Measurements from ENCODE around the gene HGS. TPM values are rescaled to one million over a fixed set of nuclear protein-coding genes. Genes with fewer than 3 reads are reported as not detected.

The HGS gene
- 56.2 TPM for total RNA-seq
- long read RNA-seq, transcript HGS-201 (22 exons, 2,970 nt), result major isoform, 61 of 124 reads
- long read RNA-seq, partial matches to known transcripts, result 40 of 124 reads
- long read RNA-seq, other reads (novel, unspliced or antisense), result 22 of 124 reads

- intact Hi-C loops (cut with DNase I), result loop anchor here (2.0 kb wide), 1 partner anchor 19 kb away; the partner anchor contains the start of gene MRPL12
Measured at GRCh38 chr17:81683584-81684441, at the start of gene HGS, which contains the start of gene ARL16. HGS (plus strand) TSS chr17:81684011; CDS start chr17:81684067, 56 bp downstream. ARL16 (minus strand) TSS chr17:81683797; CDS start chr17:81683753, 44 bp downstream.

GRCh38 chr17:81635431-81635830 is 48.4 kb upstream of the HGS start:
- no peak for DNase-seq (ENCODE audit: low spot score)
- intact Hi-C loops (cut with DNase I), result no loop called here

More at GRCh38 chr17:81683584-81684441, at the start of gene HGS, which contains the start of gene ARL16:
- peak; percentile 99 for DNase-seq (ENCODE audit: low spot score)

- intact Hi-C loops (cut with DNase I), result loop anchor here (2.0 kb wide), 1 partner anchor 31 kb away; the partner anchor contains the start of genes CCDC137 and OXLD1
- no peak for DNase-seq (ENCODE audit: low spot score)
Measured at GRCh38 chr17:81635973-81636504, 47.8 kb upstream of the HGS start.

GRCh38 chr17:81636505-81637288 is 47.1 kb upstream of the HGS start, which contains the start of the genes NPLOC4 and TSPAN10:
NPLOC4 (minus strand) TSS chr17:81637112; CDS start chr17:81636930, 182 bp downstream.
TSPAN10 (plus strand) TSS chr17:81637196; CDS start chr17:81642413, 5,217 bp downstream.
- DNase-seq (ENCODE audit: low spot score), result peak; percentile 95
- intact Hi-C loops (cut with DNase I), result loop anchor here (2.0 kb wide), 1 partner anchor 30 kb away; the partner anchor contains the start of genes CCDC137 and OXLD1

- no peak for DNase-seq (ENCODE audit: low spot score)
- intact Hi-C loops (cut with DNase I), result no loop called here
Measured at GRCh38 chr17:81638683-81639082, 45.1 kb upstream of the HGS start.

- intact Hi-C loops (cut with DNase I), result no loop called here
- DNase-seq (ENCODE audit: low spot score), result no peak
Measured at GRCh38 chr17:81640011-81640410, 43.8 kb upstream of the HGS start.

- DNase-seq (ENCODE audit: low spot score), result no peak
- intact Hi-C loops (cut with DNase I), result no loop called here
Measured at GRCh38 chr17:81641825-81642489, 41.9 kb upstream of the HGS start.

- intact Hi-C loops (cut with DNase I), result no loop called here
- DNase-seq (ENCODE audit: low spot score), result no peak
Measured at GRCh38 chr17:81644496-81644895, 39.3 kb upstream of the HGS start.

GRCh38 chr17:81644976-81645952 is 38.5 kb upstream of the HGS start:
- intact Hi-C loops (cut with DNase I), result no loop called here
- no peak for DNase-seq (ENCODE audit: low spot score)

- intact Hi-C loops (cut with DNase I), result no loop called here
- DNase-seq (ENCODE audit: low spot score), result no peak
Measured at GRCh38 chr17:81646869-81647600, 36.8 kb upstream of the HGS start.

GRCh38 chr17:81647640-81648012 is 36.2 kb upstream of the HGS start:
- DNase-seq (ENCODE audit: low spot score), result no peak
- intact Hi-C loops (cut with DNase I), result no loop called here

GRCh38 chr17:81648013-81648706 is 35.7 kb upstream of the HGS start:
- no peak for DNase-seq (ENCODE audit: low spot score)
- intact Hi-C loops (cut with DNase I), result no loop called here

GRCh38 chr17:81648707-81649085 is 35.1 kb upstream of the HGS start:
- intact Hi-C loops (cut with DNase I), result no loop called here
- DNase-seq (ENCODE audit: low spot score), result no peak

GRCh38 chr17:81650951-81651350 is 32.9 kb upstream of the HGS start:
- intact Hi-C loops (cut with DNase I), result no loop called here
- DNase-seq (ENCODE audit: low spot score), result no peak

- no peak for DNase-seq (ENCODE audit: low spot score)
- intact Hi-C loops (cut with DNase I), result no loop called here
Measured at GRCh38 chr17:81651692-81652091, 32.1 kb upstream of the HGS start.

- intact Hi-C loops (cut with DNase I), result no loop called here
- no peak for DNase-seq (ENCODE audit: low spot score)
Measured at GRCh38 chr17:81652906-81653771, 30.7 kb upstream of the HGS start.

All from cardiac septum (tissue), 1 donor.